GOT3 (cell line): ENCODE results near the gene NELL2.
"Not testable (repeated sequence)": the region's sequence is repeated elsewhere in the genome, so short reads cannot be mapped to it uniquely, and the experiment has no call there.

Experiments used
- DNase-seq: peaks from one replicate; lab custom pipeline; 2025; ENCODE audit warnings: mixed read lengths; lab: John Stamatoyannopoulos, UW

NELL2 gene

DNA sequence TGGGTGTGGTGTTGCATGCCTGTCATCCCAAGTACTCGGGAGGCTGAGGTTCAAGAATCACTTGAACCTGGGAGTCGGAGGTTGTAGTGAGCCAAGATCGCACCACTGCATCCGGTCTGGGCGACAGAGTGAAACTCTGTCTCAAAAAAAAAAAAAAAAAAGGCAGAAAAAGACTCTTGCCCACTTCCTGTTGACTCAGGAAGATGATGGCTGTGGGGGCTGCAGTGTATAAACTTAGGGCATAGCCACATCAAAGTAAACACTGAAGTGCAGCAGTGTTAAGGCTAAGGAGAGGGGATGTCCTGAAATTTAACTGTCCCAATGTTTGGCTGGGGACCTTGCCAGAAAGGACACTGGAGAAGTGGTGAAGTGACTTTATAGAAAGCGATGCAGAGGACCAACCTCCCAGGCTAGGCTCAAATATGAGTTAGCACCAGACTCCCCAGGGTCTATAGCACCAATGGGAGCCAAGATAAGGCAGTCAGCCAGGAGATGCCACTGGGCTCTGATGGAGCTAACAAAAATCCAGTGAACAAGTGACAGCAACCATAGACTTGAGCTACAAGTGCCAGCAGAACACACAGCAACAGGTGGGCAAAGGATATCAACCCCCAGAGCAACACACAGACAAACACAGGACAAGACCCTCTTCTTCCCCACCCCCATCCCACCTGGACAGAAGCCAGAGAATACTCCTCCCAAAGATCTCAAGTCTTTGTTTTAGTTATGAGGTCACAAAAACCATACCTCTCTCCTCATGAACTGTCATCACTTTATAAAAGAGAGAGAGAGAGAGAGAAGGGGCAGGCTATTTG is 28.0 kb downstream of the NELL2 start:
- DNase-seq, result no peak

DNA sequence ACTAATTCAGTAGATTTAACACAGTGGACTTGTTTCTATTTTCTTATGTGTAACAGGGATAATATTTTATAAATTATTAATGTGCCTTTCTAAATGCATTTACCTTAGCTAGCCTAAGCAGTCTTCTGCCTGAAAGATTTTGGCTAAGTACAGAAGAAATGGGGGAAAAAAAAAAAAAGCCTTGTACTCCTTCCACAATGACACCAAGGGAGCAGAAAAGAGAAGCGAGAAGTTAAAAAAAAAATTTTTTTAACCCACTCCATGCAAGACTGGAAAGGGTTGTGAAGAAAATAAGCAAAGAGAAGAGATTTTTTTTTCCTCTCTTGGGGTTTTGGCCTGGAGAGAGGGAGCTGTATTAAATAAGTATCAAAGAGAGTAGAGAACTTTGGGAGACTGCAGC is 28.7 kb downstream of the NELL2 start:
- DNase-seq, result no peak

DNA sequence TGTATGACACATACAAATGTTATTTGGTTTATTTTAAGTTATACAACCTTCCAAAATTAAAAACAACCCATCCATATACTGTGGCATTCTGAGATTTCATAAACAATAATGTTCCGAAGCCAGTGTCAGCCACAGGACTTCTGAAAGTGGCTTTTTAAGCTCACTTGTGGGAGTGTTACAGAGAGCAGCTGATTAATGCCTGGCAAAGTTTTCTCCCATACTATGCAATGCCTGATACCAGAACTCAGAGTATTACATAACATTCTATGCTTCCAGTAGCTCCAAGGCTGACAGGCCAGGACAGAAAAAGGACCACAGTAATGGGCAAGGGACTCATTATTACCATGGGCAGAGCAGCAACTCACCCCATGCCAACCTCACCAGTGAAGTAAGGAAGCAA is 29.3 kb downstream of the NELL2 start:
- no peak for DNase-seq

DNA sequence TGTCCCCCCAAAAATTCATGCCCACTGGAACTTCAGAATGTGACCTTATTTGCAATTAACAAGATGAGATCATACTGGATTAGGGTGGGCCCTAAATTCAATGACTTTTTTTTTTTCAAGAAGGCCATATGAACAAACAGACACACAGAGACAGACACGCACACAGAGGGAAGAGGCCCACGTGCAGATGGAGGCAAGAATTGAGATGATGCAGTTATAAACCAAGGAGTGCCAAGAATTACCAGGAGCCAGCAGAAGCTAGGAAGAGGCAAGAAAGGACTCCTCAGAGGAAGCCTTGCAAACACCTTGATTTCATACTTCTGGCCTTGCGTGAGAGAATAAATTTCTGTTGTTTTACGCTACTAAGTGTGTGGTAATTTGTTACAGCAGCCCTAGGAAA is 33.4 kb downstream of the NELL2 start:
- DNase-seq, result no peak

DNA sequence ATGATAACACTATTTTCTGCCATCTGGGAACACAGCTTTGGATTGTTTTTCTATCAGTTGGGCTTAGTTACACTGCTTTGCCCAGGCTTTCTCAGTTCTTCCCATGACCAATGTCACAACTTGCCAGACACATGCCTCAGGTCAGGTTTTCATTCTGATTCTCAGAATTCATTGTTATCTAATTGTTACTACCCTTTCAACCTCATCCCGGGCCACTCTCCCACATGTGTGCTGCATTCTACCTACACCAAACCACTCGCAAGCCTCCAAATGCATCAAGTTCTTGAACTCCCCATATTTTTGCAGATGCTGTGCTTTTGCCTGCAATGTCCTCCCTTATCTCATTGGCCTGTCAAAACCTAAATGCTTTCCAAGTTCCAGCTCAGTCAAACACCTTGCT is 36.3 kb downstream of the NELL2 start:
- DNase-seq, result no peak

DNA sequence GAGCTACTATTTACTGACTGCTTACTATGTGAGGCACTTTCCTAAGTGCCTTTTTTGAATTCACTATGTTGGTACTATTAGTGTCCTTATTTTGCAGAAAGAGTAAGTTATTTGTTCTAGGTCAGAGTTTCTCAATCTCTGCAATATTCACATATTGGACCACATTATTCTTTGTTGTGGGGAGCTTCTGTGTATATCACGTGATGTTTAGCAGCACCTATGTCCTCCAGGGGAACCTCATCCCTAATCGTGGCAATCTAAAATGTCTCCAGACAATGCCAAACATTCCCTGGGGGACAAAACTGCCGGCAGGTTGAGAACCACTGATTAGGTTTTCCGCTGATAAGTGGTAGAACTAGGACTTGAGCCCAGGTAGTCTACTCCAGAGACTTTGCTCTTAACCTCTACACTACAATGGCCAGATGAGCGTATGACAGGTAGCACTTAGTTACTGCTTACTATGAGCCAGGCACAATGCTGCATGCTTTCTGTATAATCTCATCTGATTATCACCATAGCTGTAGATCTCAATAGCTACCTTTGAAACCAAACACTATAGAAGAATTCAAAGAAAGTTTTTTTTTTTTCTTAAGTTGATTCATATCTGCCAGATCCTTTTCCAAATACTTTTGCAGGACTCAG is 38.9 kb downstream of the NELL2 start:
- no peak for DNase-seq

DNA sequence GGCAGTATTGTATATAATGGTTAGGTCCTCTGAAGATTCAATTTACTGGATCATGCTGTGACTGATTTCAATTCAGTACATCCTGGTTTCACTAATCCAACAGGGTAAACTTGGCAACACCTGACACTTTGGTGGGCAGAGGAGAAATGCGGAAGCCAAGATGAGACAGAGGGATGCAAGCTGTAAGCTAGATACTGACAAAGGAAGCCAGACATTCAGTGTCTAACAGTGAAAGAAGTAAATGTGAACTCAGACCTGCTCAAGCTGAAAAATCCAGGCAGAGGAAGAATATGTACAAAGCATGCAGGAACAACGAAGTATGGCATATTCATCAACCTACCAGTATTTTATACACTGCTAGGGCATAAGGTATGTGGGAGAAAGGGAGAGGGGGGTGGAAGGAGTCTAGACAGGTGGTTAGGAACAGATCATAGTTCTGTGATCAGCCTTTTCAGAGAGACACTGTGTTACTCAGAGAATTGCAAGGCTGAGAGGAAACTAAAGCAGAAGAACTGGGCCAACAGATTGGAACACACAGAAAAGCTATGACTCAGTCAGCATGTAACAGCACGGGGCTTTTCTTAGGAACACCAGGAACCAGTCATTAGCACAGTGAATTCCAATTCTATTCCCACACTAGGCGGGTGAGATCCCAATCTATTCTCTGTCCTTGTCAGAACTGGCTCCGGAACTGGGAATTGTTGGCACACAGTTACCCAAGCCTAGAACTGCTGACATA is 40.3 kb downstream of the NELL2 start:
- no peak for DNase-seq

DNA sequence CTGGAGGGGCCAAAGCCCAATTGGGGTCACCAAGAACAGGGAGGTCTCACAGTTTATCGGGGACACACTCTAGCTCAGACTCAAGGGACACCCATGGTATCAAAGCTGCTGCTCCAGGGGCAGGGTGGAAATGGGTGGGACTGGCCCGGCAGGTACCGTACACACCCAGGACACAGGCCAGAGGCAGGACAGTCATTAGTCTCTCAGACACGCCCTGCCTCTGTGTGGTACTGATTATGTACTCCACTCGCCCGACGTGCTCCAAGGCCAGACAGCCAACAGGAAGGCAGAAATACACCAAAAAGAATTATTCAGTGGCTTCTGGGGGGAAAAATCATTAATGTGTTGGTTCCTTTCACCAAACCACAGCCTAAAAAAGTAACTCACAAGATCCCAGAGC is 41.1 kb downstream of the NELL2 start:
- DNase-seq, result not testable (repeated sequence)

DNA sequence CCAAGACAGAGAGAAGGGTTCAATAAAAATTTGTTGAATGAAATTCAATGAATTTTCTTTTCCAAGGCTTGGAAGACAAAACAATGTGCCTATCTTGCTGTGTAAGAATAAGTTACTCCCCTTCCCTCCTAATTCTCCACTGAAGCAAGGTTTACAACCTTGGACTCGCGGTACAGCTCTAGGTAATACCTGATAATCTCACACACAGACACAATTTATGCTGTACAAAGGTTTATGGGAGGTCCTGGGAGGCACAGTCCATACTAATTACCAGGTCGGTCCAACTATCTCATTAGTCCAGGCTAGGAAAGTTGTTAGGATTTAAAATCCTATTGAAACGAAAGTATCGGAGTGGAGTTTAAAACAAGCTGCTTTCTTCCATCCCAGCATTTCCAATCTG is 42.6 kb downstream of the NELL2 start:
- no peak for DNase-seq

DNA sequence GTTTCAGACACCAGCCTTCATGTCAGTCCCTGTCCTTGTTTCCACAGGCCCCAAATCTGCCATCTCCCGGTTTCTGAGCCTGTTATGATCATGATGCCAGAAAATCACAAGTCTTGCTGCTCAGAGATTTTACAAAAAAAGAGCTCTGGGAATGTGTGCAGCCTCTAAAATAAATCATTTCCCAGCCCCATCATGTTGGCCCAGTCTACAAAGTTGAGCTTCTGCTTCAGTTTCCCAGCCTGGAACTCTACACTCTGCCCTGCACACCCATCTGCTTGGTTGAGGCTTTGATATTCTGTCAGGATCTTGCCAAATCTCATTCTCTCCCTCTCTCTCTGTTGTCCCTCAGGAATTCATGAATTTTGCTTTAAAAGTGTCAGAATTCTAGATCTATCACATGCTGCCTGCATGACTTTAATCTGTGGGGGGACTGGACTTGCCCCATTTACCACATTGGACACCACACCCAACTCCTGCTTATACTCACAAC is 45.5 kb downstream of the NELL2 start:
- DNase-seq, result no peak

DNA sequence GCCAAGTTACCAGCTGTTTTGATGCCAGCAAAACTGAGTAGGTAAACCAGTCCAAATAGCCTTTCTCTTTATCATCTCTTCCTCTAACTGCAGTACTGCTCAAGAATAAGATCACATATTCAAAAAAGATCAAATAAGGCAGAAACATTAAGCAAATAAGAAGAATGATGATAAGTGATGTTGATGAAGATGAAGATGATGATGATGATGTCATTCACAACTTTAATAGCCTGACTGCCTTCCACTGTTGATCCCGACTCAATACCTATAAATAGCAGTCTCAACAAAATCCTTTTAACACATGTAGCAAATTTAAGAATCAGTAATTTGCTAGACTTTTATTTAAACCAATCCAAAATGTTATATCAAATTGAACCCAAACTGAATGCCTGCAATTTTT is 47.1 kb downstream of the NELL2 start:
- DNase-seq, result no peak

DNA sequence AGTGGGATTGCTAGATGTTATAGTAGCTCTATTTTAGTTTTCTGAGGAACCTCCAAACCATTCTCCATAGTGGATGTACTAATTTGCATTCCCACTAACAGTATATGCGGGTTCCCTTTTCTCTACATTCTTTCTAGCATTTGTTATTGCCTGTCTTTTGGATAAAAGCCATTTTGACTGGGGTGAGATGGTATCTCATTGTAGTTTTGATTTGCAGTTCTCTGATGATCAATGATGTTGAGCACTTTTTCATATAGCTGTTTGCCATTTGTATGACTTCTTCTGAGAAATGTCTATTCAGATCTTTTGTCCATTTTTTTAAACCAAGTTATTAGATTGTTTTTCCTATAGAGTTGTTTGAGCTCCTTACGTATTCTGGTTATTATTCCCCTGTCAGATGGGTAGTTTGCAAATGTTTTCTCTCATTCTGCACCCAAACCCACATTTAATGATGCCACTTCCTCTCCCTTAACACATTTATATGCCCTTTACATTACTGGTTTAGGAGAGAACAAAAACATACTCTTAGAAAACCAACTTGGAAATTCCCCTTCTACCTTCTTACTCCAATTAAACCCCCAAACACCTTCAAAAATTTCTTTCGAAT is 48.2 kb downstream of the NELL2 start:
- DNase-seq, result no peak

DNA sequence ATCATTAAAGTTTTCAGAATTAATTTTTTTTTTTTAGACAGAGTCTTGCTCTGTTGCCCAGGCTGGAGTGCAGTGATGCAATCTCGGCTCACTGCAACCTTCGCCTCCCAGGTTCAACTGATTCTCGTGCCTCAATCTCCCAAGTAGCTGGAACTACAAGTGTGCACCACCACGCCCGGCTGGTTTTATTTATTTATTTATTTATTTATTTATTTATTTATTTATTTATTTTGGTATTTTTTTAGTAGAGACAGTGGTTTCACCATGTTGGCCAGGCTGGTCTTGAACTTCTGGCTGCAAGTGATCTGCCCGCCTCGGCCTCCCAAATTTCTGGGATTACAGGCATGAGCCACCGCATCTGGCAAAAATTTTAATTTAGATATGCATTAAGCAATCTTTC is 54.4 kb downstream of the NELL2 start:
- DNase-seq, result not testable (repeated sequence)

DNA sequence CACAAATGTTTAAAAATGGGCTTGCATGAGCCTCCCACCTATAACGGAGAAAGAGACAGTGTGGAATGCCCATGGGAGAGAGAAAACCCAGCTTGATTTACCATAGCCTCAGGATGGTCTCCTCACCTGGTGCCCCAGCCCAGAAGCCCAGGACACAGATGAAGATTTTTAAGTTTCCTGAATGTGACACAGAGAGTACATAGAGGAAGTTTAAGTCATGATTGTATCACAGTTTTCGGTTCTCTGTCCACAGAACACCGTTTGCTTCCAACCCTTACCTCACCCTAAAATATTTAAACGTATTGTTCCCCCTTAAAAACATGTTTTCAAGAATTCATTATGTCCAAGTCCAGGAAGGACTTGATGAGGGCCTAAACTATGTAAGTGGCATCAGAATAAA is 56.2 kb downstream of the NELL2 start:
- DNase-seq, result no peak

DNA sequence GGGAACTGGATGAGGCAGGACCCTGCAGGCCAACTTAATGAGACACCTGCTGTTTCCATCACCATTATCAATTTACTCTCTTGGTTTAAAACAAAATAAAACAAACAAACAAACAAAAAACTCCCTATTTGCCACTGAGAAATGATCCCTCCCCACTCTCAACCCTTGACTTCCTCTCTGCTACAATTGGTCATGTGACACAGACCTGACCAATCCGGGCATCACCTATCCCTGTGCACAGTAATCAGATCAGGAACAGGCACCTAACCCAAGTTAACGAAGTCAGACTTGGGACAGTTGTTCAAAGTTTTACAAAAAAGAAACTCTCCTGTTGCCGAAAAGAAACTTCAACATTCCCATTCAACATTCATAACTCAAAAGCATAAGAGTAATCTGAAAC is 58.4 kb downstream of the NELL2 start:
- no peak for DNase-seq

DNA sequence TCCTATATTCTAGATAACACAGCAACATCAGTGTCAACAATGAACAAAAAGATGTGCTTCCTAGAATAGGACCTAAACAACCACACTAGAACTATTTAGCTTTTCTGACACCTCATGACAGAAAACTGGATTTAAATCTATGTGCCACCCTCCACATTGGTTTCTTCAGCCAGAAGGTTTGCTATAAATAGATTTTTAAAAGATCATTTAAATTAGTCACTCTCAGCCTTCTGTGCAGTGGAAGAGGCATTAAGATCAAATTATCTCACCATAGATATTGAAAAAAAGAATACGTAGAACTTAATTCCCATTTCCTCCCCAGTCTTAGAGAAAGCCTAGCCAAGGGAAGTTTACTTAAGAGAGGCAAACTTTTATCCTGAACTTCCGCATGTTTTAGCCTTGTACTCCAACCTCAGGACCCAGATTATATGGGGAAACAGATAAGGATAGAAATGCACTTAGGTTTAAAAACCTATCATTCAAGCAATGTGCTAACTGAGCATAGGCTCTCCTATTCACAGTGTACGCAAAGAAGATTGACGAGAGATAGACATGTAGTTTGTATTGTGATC is 59.6 kb downstream of the NELL2 start:
- no peak for DNase-seq

DNA sequence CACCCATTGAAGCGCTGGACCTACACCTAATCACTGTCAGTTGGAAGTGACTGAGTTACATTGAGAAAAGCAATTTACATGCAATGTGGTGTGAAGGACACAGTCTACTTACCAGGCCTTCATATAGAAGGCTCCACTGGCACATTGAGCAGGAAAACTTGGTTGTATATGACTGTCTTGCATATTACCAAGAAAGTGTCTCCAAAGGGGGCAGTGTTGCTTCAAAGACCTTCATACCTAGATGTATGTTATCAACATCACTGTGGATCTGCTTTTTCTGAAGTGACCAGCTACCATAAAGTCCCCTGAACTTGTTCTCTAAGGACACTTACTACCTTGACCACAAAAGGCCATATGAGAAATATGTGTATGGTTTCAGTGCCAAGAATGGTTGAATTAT is 64.1 kb downstream of the NELL2 start:
- no peak for DNase-seq

DNA sequence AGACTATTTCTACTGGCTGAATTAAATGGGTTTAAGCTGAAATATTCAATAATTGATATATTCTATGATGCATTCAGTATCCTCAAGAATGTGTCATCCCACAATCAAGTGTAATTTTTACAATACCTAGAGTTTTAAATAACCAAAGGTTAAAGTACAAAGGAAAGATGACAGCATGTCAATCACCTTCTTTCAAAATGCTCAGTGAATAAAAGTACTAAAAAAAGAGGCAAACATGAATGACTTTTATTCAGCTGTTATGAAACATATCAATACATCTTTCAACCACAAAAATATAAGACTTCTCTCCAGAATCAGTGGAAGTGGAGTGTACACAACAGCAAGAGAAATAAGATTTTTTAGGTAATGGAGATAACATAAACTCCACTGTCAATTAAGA is 72.0 kb downstream of the NELL2 start:
- DNase-seq, result no peak

DNA sequence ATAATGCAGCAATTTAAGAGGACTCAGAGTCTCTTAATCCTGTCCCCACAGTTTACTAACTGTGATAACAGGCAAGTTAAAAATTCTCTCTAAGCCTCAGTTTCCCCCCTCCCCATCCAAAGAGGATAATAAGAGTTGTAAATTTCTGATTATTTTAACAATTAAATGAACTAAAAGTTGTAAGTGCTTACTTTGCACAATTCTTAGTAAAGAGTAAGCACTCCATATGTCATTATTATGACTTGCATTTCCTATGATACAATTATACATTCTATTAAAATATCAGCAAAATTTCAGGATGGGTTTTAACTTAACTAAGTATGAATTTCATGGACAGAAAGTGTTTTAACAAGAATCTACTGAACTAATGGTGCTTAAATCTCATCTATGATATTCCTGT is 80.1 kb downstream of the NELL2 start:
- DNase-seq, result no peak

DNA sequence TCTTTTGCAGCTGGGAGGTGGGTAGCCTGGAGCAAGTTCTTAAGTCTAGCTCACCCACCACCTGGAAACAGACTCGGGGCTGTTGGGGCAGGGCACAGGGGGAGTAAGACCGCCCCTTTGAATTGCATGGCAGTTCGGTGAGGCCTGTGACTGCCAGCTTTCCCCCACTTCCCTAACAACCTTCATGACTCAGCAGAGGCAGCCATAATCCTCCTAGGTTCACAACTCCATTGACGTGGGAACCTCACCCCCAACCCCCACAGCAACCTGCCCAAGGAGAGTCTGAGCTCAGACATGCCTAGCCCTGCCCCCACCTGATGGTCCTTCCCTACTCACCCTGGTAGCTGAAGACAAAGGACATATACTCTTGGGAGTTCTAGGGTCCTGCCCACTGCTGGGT is 87.4 kb downstream of the NELL2 start:
- no peak for DNase-seq

DNA sequence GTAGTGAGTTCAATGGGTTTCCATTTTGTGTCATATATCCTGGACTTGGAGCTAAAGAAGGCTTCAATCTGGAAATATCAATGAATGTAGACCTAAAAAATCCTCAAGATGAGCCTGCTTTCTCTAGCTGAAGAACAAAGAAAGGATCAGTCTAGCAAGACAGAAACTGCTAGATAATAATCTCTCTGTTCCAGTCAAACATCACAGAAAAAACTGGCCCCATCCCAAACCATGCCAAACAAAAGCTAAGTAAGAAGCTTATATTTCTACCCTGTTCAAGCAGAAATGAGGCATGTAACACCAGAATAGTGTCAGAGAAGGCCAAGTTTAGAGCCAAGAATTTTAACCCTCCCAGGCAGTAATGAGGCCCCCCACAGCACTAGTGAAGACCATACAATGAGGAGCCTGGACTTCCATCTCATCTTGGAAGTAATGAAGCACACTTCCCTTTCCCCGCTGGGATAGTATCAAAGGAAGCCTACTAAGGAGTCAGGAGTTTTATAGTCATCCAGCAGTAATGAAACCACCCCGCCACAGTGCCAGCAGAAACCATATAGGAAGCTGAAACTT is 95.8 kb downstream of the NELL2 start:
- DNase-seq, result no peak

DNA sequence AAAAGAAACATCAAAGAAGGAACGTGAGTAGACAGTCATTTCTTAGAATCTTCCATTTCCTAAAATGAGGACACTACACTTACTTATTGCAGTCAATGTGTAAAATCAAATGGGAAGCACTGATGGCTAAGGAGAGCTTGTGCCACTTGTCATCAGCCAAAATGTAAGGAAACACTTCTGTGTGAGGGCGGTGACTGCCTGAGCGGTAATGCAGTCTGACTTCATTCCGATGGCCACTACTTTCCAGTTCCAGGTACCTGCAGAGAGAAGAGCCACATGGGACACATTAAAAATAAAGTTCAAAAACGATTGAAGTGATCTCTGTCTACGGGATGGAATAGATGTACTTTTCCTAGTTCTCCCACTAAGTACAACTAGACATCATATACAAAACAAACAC is 96.3 kb downstream of the NELL2 start:
- DNase-seq, result no peak
